HT-29 (cell line): Measurements from ENCODE around the gene LOC101059915.
"Not testable (repeated sequence)": the region's sequence is repeated elsewhere in the genome, so short reads cannot be mapped to it uniquely, and the experiment has no call there.

Source experiments
- DNase-seq: peaks from one replicate; pipeline ENCODE4 v3.0.0-alpha.2; 2015; ENCODE audit warnings: low spot score

Gene LOC101059915

DNA sequence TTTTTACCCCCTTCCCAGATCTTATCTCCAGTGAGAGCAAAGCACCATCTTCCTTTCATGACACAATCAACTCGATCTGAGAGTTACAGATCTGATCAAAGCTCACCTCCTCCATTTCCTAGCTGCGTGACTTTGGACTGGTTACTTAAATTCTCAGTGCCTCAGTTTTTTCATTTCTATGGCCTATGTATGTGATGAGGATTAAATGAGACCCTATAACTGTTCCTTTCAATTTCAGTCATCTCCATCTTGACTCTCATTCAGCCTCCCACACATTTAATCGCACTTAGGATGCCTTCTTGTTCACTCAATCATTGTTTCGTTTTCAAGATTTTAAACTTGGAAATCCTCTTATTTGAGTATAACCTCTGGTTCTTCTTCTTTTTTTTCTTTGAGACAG is 28.9 kb upstream of the LOC101059915 start:
- DNase-seq: no peak

GRCh38 chrX:71640002-71640401 is 27.3 kb upstream of the LOC101059915 start:
- no peak for DNase-seq

DNA sequence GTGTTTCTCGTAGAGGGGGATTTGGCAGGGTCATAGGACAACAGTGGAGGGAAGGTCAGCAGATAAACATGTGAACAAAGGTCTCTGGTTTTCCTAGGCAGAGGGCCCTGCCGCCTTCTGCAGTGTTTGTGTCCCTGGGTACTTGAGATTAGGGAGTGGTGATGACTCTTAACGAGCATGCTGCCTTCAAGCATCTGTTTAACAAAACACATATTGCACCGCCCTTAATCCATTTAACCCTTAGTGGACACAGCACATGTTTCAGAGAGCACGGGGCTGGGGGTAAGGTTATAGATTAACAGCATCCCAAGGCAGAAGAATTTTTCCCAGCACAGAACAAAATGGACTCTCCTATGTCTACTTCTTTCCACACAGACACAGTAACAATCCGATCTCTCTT is 22.9 kb upstream of the LOC101059915 start:
- DNase-seq: not testable (repeated sequence)

GRCh38 chrX:71650333-71650969 is 16.9 kb upstream of the LOC101059915 start:
- peak; percentile 52 for DNase-seq

- peak; percentile 78 for DNase-seq
These were observed 14.9 kb upstream of the LOC101059915 start for GRCh38 chrX:71652405-71652804.

DNA sequence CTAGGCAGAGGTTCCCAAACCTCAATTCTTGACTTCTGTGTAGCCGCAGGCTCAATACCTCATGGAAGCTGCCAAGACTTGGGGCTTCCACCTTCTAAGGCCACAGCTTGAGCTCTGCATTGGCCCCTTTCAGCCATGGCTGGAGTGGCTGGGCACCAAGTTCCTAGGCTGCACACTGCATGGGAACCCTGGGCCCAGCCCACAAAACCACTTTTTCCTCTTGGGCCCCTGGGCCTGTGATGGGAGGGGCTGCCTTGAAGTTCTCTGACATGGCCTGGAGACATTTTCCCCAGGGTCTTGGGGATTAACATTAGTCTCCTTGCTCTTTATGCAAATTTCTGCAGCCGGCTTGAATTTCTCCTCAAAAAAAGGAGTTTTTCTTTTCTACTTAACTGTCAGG is 14.0 kb upstream of the LOC101059915 start:
- DNase-seq: no peak

GRCh38 chrX:71657267-71657666 is 10.1 kb upstream of the LOC101059915 start:
- no peak for DNase-seq

DNA sequence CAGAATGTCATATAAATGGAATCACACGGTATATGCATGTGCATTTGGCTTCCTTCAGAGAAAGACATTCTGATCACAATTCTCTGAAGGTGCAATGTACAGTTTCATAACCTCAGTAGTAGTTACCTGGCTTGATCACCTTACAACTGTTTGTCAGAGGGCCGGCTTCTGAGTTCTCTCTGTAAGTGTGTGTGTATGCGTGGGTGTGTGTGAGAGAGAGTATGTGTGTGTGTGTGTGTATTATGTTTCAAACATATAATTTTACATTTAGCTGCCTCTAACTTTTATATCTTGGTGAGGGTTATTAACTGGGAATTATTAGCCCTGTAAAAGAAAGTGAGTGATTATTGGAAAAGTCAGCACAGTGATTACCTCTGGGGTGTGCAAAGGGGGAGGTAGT is 8.0 kb upstream of the LOC101059915 start:
- no peak for DNase-seq

DNA sequence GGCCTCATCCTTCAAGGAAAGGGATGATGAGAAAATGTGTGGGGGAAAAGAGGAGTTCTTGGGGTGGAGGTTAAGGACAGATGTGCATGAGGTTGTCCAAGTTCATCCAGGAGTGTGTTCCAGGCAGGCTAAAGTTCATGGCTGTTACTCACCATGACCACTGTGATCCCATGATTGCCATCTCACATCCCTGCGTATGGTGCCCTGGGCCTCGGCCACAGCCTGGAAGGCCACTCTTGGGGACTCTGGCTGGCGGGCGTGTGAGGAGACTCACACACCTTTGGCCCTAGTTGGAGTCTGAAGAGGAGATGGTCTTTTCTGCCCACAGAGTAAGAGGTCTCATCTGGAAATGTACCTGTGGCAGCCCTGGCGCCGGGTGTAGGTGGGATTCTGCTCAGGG is 7.4 kb upstream of the LOC101059915 start:
- DNase-seq: no peak

DNA sequence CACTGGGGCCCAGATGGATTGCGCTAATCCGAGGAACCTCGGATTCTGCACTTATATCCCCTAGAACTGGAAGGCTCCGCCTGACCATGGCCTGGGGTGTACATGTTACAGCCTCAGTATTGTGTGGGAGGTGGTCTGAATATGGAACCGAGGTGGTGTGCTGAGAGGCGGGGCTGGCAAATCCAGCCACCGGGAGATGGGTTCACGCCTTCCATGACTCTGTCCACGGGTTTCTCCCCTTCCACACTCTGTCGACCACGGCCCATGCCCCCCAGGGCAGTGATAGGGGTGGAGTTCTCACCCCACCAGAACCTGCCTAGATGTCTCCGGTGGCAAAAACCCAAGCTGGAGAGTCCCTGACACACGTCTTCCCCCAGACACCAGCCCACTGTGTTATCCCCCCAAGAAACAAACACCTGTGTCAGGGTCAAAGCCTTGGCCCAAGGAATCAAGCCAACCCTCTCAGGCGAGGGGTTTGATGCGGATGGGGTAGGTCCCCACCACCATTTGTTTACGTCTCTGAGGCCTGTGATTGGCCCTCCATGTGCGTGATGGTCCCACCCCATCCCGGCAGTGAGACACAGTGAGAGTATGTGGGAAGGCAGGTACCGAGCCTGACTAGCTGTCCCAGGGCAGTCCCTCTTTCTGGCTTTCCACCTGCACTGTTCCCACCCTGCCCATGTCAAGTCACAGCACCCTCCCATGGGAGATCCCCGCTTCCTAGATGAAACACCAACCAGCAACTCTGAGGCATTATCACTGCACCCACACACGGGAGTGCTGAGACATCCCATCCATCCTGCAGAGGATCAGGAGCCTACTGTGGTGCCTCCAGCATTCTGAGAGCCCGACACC is 6.6 kb upstream of the LOC101059915 start:
- DNase-seq: no peak

DNA sequence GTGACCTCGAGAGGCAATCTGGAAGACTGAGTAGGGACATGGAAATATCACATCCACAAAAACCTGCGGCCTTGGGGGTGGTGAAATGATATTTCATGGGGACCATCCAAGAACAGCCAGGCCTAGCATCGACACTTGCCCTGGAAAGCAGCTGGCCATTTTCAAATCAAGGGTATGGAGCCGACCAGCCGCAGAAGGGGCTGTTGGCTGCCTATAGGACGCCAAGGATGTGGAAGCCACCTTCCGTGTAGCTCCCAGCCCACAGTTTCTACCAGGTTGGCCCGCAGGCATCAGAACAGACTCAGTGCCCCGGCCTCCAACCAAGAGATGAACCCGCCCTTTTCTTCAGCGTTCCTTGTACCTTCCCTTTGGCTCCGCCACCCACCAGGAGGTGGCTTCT is 5.4 kb upstream of the LOC101059915 start:
- DNase-seq: no peak

- DNase-seq: not testable (repeated sequence)
These were observed 4.7 kb upstream of the LOC101059915 start for GRCh38 chrX:71662654-71663053.

GRCh38 chrX:71663238-71663637 is 4.1 kb upstream of the LOC101059915 start:
- DNase-seq: not testable (repeated sequence)

- DNase-seq: peak; percentile 82
These were observed 3.1 kb upstream of the LOC101059915 start for GRCh38 chrX:71664202-71664601.

GRCh38 chrX:71664889-71665491 is 2.4 kb upstream of the LOC101059915 start:
- DNase-seq: no peak

DNA sequence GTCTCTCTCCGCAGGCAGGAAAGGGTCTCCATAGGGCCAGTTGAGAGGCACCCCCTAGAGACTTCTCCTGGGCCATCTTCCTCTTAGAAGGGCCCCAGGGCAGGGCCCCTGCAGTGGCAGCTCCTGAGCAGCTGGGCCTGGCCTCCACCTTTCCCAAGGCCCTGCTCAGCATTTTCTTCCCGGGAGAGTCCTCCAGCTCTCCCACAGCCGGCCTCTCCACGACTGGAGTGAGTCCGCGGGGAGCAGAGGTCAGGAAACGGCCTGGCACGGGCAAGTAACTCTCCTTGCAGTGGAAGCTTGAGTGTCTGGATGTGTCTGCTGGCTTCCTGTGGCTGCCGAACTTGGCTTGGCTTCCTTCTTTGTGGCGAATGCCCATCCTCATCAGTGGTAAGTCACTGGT is 1.6 kb upstream of the LOC101059915 start:
- DNase-seq: no peak

DNA sequence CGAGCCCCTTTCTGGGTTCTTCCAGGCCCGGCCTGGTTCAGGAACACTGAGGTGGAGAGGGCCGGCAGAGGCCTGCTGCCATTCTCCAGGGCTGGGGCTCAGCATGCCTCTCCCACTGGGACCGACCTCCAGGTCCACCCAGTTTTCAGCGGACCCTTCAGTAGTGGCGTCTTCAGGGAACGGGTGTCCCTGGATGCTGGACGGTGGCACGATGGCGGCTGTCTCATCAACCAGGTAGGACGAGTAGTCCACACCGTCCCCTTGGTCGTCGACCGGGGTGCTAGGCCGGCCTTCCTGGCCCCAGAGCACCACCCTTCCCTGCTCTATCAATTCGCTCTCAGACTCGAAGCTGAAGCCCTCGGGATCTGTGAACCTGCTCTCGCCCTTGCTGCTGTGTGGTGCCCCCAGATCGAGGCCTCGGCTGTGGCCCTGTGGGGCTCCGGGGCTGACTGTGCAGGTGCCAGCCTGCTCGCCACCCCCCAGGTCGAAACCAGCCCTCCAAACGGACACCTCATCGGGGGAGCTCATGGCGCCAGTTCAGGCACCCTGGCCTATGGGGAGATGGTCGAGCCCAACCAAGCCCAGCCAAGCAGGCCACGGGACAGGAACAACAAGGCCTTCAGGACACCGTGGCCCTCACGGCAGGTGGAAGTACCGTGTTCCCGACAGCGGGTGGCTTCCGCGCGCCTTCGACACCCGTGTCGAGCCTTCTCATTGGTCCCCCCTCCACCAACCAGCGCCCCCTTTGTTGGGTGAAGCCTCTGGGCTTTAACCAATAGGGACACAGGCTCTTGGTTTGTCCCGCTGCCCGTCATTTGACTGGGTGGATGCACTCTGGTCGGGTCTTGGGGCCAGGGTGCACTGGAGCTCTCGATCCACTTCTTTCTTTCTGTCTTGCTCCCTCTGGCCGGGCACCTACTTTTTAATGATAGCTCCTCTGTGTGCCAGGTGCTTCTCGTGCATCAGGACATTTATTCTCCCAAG is 814 bp upstream of the LOC101059915 start:
- DNase-seq: no peak

GRCh38 chrX:71668248-71668595 is 876 bp downstream of the LOC101059915 start:
- no peak for DNase-seq

DNA sequence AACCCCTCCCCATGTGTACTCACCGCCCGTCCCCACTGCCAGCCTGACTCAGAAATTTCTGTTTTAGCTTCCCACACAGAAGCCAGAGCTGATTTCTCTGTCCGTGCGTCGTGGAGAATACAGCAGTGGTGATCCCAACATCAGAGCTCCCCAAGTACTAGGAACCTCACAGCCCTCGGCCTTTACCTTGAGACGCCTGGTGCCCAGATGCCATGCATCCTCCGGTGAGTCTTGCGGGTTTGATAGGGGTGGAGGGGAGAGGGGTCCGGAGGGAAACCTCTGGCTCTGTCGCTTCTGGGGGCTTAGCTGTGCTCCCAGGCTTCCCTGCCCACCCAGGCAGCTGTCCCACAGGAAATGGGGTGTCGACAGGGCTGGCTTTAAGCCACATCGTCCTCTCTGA is 2.1 kb downstream of the LOC101059915 start:
- no peak for DNase-seq

- DNase-seq: peak; percentile 43
These were observed 2.6 kb downstream of the LOC101059915 start for GRCh38 chrX:71669947-71670346.

DNA sequence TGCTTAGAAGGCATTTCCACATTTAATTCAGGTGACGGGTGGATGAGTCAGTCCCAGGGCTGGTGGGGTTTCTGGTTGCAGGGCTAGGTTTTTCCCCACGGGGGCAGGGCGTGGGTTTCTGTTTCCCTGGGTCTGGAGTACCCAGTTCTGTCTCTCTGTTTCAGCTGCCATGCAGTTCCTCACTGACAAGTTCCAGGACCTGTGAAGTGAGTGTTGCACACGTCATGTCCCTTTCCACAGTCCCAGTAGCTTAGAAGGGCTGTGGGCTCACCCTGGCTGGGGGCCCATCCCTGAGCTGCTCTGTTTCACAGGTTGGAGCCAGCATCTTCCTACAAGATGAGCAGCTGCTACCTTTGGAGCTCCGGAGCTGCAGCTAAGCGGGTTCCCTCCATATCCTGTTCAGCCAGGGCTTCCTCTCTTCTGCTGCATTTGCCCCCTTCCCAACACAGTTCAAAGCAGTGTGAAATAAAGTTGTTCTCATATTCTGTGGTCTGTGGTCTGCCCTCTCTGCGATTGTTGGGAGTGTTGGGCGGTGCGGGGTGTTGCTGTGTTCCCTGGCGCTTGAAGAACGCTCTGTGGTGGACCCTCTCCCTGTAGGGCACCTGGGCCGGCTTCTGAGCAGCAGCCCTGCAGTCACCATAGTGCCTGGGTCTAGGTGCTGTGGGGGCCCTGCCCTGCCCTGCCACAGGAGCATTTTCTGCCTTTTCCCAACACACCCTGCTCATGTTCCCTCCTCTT is 3.9 kb downstream of the LOC101059915 start:
- no peak for DNase-seq
